NT2/D1 (cell line): ENCODE measurements around the gene ARHGAP10.

Experiments
- DNase-seq: peaks from one replicate; pipeline ENCODE4 v3.0.0-alpha.2; 2011; ENCODE audit warnings: low read depth, low spot score
- H3K27me3 ChIP-seq: 2 replicates; pipeline ENCODE4 v1.6.0; 2011; ENCODE audit warnings: mild to moderate bottlenecking; ENCODE audit not compliant: insufficient read length, insufficient read depth
- H3K36me3 ChIP-seq: 2 replicates; pipeline ENCODE4 v1.6.1; 2011; ENCODE audit warnings: mild to moderate bottlenecking, low read length, mixed read lengths; ENCODE audit not compliant: insufficient read depth, insufficient read length
- H3K4me1 ChIP-seq: 2 replicates; pipeline ENCODE4 v1.5.1; 2011; ENCODE audit not compliant: insufficient read depth, insufficient read length
- H3K4me3 ChIP-seq: 2 replicates; pipeline ENCODE4 v1.5.1; 2011; ENCODE audit warnings: low read depth; ENCODE audit not compliant: insufficient read length
- H3K9ac ChIP-seq: 2 replicates; pipeline ENCODE4 v1.6.0; 2011; ENCODE audit warnings: low read depth; ENCODE audit not compliant: insufficient read length
- H3K9me3 ChIP-seq: 2 replicates; pipeline ENCODE4 v1.5.1; 2011; ENCODE audit warnings: mild to moderate bottlenecking, low read length; ENCODE audit not compliant: insufficient read depth
- SUZ12 ChIP-seq: IDR thresholded peaks from 2 replicates; pipeline ENCODE4 v1.6.1; 2011; ENCODE audit not compliant: insufficient read length, insufficient read depth; ENCODE audit errors: extremely low read depth
- YY1 ChIP-seq: IDR thresholded peaks from 2 replicates; pipeline ENCODE4 v1.6.1; 2011; ENCODE audit not compliant: insufficient read length, insufficient read depth
- ZNF274 ChIP-seq: IDR thresholded peaks from 2 replicates; pipeline ENCODE4 v1.6.1; 2011; ENCODE audit warnings: mild to moderate bottlenecking, low read depth, low read length

ARHGAP10 gene

DNA sequence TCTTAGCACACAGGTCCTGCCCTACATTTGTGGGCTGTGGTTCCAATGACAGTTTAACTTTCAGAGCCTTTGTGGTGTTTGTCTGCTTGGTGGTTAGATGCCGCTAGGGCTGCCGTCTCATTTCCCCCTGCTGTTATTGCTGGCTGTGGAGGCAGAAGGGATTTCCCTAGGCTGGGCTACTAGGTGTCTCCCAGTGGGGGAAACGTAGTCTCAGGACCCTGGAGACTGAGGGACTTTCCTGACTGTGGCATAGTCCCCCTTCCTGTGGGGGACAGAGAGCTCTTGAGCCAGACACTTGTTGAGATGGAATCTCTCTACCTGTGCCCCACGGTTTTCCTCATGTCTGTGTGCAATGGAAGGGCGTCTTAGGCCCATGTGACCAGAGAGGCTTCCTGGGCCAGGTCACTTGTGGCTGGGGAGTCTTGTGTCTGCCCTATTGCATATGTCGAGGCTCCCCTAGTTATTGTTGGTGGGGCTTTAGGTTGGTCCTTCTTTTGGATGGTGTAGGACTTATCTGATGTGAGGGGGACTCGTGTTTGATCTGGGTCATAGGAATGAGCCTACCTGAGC, 68.2 kb downstream of the ARHGAP10 start:
- DNase-seq, result no peak
- no peak overlapping the region for H3K4me3 ChIP-seq
- peaks cover 4% of the 10 kb centered on the region for H3K4me1 ChIP-seq
- TF ChIP-seq YY1, result no peak
- TF ChIP-seq SUZ12, result no peak
- TF ChIP-seq ZNF274, result no peak
- H3K36me3 ChIP-seq, result no peaks in the 10 kb centered on the region
- no peak overlapping the region for H3K9ac ChIP-seq
- no peaks in the 10 kb centered on the region for H3K9me3 ChIP-seq
- no peaks in the 10 kb centered on the region for H3K27me3 ChIP-seq

DNA sequence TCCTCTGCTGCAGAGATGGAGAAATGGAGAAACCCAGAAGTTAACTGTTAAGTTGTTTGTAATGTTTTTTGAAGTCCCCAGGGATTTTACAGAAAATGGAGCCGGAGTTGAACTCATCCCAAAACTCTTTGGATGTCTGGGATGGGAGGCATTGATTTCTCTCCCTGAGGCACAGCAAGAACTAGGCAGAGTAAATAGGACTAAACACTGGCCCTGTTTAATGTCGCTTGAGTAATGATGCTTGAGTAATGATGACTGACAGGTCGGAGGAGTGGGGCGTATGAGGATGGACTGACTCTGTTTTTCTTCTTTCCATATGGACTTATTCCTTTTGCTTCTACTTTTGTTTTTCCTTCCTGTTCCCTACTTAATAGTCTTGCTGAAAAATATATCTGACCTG, 69.9 kb downstream of the ARHGAP10 start:
- Histone ChIP-seq H3K9ac (no peak overlapping the region), H3K9me3 (no peaks in the 10 kb centered on the region), H3K27me3 (no peaks in the 10 kb centered on the region), H3K4me1 (peaks cover 4% of the 10 kb centered on the region), H3K36me3 (no peaks in the 10 kb centered on the region), H3K4me3 (no peak overlapping the region)
- no peak for DNase-seq
- TF ChIP-seq ZNF274, result no peak
- no peak for TF ChIP-seq SUZ12
- TF ChIP-seq YY1, result no peak

DNA sequence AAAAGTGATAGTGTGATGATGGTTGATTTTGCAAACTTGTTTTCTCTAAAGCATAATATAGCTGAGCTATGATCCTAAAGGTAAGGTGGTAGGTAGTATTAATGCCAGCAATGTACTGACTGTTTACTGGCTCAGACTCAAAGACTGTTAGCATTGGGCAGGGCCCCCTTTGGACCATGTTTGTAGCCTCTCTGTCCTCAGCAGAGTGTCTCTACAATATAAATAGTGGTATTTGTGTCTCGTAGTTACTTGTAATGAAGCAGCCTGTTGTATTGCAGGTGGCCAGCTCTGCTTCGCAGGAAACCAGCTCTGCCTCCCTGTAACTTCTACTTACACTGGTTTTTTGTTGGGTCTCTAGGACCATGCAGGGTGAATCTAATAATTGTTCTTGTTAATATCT, 70.5 kb downstream of the ARHGAP10 start:
- Histone ChIP-seq H3K27me3 (no peaks in the 10 kb centered on the region), H3K9ac (no peak overlapping the region), H3K9me3 (no peaks in the 10 kb centered on the region), H3K36me3 (no peaks in the 10 kb centered on the region), H3K4me3 (no peak overlapping the region), H3K4me1 (peaks cover 4% of the 10 kb centered on the region)
- TF ChIP-seq SUZ12 (no peak), YY1 (no peak), ZNF274 (no peak)
- DNase-seq, result no peak

DNA sequence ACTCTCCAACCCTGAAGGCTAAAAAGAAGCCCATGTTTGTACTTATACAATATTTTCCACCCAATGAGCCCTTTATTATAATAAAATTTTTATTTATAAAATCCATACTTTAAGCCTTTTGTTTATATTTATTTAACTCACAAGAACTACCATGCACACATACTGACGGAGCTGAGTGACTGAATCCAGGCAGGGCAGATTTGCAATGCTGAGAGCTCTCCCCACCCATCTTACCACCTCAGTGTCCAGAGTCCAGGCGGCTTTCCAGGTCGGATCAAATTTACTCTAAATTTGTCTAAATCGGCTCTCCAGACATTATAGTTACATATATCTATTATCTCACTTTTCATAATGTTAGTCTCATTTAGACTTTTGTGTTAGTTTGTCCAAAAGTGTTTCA, 74.1 kb downstream of the ARHGAP10 start:
- Histone ChIP-seq H3K4me3 (no peak overlapping the region), H3K27me3 (no peaks in the 10 kb centered on the region), H3K4me1 (no peaks in the 10 kb centered on the region), H3K9me3 (no peaks in the 10 kb centered on the region), H3K36me3 (no peaks in the 10 kb centered on the region), H3K9ac (no peak overlapping the region)
- no peak for DNase-seq
- TF ChIP-seq SUZ12, result no peak

DNA sequence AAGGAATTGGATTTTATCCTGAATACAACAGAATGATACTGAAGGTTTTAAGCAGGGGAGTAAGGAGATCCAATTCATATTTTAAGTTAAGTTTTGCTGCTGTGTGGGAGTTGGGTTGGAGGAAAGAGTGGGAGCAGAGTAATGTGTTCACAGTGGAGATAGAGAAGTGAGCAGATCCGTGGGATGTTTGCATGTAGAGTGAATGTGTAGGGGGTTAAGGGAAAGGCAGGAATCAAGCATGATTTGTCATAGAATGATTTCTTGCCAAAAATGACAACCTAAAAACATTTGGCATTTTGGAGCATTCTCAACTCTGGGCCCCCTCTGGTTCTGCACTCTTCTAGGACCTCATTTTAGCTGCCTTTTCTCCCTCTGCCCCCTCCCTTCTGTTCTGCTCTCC, 76.6 kb downstream of the ARHGAP10 start:
- no peaks in the 10 kb centered on the region for H3K36me3 ChIP-seq
- H3K4me3 ChIP-seq, result no peak overlapping the region
- no peaks in the 10 kb centered on the region for H3K9me3 ChIP-seq
- no peak for DNase-seq
- no peak overlapping the region for H3K9ac ChIP-seq
- no peaks in the 10 kb centered on the region for H3K27me3 ChIP-seq
- H3K4me1 ChIP-seq, result peaks cover 2% of the 10 kb centered on the region
- no peak for TF ChIP-seq SUZ12
- TF ChIP-seq ZNF274, result no peak
- no peak for TF ChIP-seq YY1

DNA sequence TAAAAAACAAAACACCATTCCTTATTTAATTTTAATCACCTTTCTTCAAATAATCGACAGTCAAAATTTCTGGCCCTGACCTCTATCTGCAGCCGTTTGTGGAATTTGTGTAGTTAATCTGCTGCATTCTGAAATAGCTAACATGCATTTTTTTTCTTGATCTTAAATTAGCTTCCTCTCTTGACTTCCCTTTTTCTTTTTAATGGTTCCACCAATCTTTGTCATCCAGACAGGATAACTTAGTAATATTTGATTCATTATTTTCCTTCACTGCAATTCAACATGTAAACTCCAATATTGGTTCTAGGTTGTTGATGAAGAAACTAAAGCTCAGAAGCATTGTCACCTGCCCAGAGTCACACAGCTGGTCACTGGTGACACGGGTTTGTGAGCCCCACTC, 77.3 kb downstream of the ARHGAP10 start:
- no peak for DNase-seq
- no peak overlapping the region for H3K4me3 ChIP-seq

DNA sequence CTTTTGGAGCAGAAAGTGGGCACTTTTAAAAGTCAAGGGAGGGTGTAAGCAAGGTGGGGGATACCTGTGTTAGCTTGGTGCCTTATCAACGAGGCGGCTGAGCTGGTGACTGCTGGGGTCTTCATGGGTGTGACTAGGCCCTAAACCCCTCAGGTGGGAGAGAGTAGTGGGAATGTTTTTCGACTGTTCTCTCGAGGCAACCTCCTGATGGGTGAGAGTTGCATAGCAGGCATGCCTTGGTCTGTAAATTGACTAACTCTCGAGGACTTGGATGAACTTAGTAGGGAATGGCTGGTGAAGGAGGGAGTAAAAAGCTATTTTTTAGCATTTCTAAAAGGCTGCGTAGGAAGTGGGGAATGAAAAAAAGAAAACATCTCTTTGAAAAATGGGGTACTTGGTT, 80.0 kb downstream of the ARHGAP10 start:
- H3K9me3 ChIP-seq, result no peaks in the 10 kb centered on the region
- no peak overlapping the region for H3K4me3 ChIP-seq
- no peak for TF ChIP-seq ZNF274
- no peak for TF ChIP-seq SUZ12
- TF ChIP-seq YY1, result no peak
- no peaks in the 10 kb centered on the region for H3K27me3 ChIP-seq
- no peaks in the 10 kb centered on the region for H3K36me3 ChIP-seq
- H3K4me1 ChIP-seq, result peaks cover 2% of the 10 kb centered on the region
- H3K9ac ChIP-seq, result no peak overlapping the region
- no peak for DNase-seq

More for the DNA sequence above, 77.3 kb downstream of the ARHGAP10 start:
- peaks cover 2% of the 10 kb centered on the region for H3K4me1 ChIP-seq
- H3K36me3 ChIP-seq, result no peaks in the 10 kb centered on the region
- no peak for TF ChIP-seq ZNF274
- no peak for TF ChIP-seq SUZ12
- TF ChIP-seq YY1, result no peak
- H3K27me3 ChIP-seq, result no peaks in the 10 kb centered on the region
- H3K9ac ChIP-seq, result no peak overlapping the region
- no peaks in the 10 kb centered on the region for H3K9me3 ChIP-seq

DNA sequence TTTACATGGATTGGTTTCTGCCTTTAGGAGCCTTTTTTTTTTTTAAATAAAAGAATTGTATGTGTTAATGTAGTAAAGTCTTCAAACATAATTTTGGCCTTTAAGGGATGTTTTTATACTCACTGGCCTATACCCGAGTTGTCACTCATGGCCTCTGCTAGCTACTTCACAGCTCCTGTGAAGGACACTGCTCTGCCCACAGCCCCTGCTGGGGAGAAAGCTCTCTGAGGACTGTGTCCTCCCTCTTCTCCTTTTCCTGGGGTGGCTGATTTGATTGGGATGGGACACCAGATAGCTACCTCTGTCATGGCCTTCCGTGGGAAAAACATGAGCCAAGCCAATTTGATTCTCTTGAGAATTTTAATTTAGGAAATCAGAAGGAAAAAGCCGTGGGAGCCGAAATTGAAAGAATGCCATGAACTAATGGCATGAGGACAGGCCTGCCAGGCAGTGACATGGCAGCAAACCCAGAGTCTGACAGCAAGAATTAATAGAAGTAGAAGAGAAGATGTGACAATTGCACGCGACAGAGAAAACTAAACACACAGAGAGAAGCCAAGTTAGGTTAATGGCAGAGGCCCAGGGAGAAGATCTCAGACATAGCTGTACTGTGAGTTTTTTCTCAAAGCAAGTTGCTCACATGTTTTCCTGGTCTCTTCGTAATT, 81.4 kb downstream of the ARHGAP10 start:
- Histone ChIP-seq H3K36me3 (no peaks in the 10 kb centered on the region), H3K27me3 (no peaks in the 10 kb centered on the region), H3K9me3 (no peaks in the 10 kb centered on the region), H3K4me3 (no peak overlapping the region), H3K4me1 (peaks cover 2% of the 10 kb centered on the region), H3K9ac (no peak overlapping the region)
- no peak for DNase-seq
- TF ChIP-seq SUZ12 (no peak), YY1 (no peak), ZNF274 (no peak)
